DND-41 (cell line): ENCODE measurements around the gene MT1H.
A peak's percentile ranks its signal among the peaks of the same experiment; 100 is the strongest.

Source experiments
- ATAC-seq: fragments of 200-7000 bp; cut with Tn5 transposase; 3 replicates; pipeline ENCODE4 v1.9.1; 2021; ENCODE audit warnings: low read depth; ENCODE audit not compliant: insufficient read depth
- DNase-seq: peaks from one replicate; pipeline ENCODE4 v3.0.0-alpha.2; 2020
- H2AFZ ChIP-seq: 2 replicates; pipeline ENCODE4 v1.6.0; 2012; ENCODE audit warnings: low read depth, low read length
- H3K27ac ChIP-seq: 2 replicates; pipeline ENCODE4 v1.5.1; 2012; ENCODE audit warnings: low read length, inconsistent platforms
- H3K27me3 ChIP-seq: fragments of 200-600 bp; sonication (generic); 2 replicates; pipeline ENCODE4 v1.6.0; 2012; ENCODE audit warnings: low read length, mild to moderate bottlenecking, inconsistent platforms; ENCODE audit not compliant: insufficient read depth, poor library complexity
- H3K36me3 ChIP-seq: 2 replicates; pipeline ENCODE4 v1.5.1; 2012; ENCODE audit warnings: low read length, inconsistent platforms; ENCODE audit not compliant: insufficient read depth
- H3K4me1 ChIP-seq: 2 replicates; pipeline ENCODE4 v1.5.1; 2012; ENCODE audit warnings: mild to moderate bottlenecking, low read length; ENCODE audit not compliant: insufficient read depth
- H3K4me2 ChIP-seq: 2 replicates; pipeline ENCODE4 v1.6.0; 2012; ENCODE audit warnings: mild to moderate bottlenecking, moderate library complexity, low read length, inconsistent platforms; ENCODE audit not compliant: insufficient read depth
- H3K4me3 ChIP-seq, 2 experiments: fragments of 200-600 bp in 1 of 2; shearing (Covaris generic) in 1 of 2; 2 replicates each; pipeline ENCODE4 v1.5.1; 2012 to 2016; ENCODE audit warnings: inconsistent platforms in 2 of 2, low read length in 2 of 2, mild to moderate bottlenecking in 2 of 2, low read depth in 1 of 2, moderate library complexity in 1 of 2
- H3K79me2 ChIP-seq: 2 replicates; pipeline ENCODE4 v1.6.0; 2012; ENCODE audit warnings: low read length, inconsistent platforms; ENCODE audit not compliant: insufficient read depth
- H3K9ac ChIP-seq: 2 replicates; pipeline ENCODE4 v1.6.0; 2012; ENCODE audit warnings: low read depth, mild to moderate bottlenecking, inconsistent platforms, low read length, moderate library complexity
- H3K9me3 ChIP-seq: 2 replicates; pipeline ENCODE4 v1.5.1; 2012; ENCODE audit warnings: low read length, moderate library complexity, mild to moderate bottlenecking, inconsistent platforms; ENCODE audit not compliant: insufficient read depth, severe bottlenecking
- H4K20me1 ChIP-seq: 2 replicates; pipeline ENCODE4 v1.6.0; 2012; ENCODE audit warnings: low read length; ENCODE audit not compliant: insufficient read depth
- EZH2 ChIP-seq: IDR thresholded peaks from 3 replicates; pipeline ENCODE4 v1.6.1; 2012; ENCODE audit warnings: borderline replicate concordance, low read depth, mild to moderate bottlenecking, moderate library complexity, low read length, inconsistent platforms; ENCODE audit not compliant: severe bottlenecking
- TF ChIP-seq, protein P1 (sequence below): IDR thresholded peaks from 2 replicates; pipeline ENCODE4 v1.5.1; 2012; ENCODE audit warnings: borderline replicate concordance, low read length, moderate library complexity, mild to moderate bottlenecking; ENCODE audit not compliant: poor library complexity, severe bottlenecking; ENCODE audit errors: extremely low read depth

The MT1H gene

DNA sequence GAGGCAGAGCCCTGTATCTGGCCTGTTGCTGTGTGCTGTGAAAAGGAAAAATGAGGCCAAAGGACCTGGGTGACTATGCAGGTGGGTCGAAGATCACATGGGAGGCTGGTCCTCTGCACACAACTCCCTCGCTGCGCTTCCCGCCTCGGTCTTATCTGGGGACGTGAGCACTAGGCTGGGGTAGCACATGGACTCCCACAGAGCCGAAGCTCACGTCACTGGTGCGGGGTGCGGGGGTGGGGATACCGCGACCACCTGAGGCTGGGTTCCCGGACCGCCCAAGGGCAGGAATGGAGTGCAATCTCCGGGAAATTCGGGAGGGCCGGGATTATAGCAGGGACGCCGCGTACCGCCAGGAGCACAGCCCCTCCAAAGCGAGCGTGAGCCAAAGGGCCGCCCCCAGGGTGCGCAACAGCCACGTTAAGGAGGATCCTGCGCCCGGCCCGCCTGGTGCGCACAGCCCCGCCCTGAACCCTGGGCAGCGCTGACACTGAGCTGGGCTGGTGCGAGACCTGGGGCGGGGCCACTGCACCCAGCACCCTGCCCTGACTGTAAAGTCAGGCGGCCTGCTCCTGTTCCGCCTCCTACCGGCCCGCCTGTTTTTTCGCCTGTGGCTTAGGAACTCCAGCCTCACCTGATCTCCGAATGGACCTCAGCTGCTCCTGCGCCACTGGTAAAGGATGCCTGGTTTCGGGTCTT is 26.4 kb upstream of the MT1H start:
- no peak overlapping the region for H3K9ac ChIP-seq
- ATAC-seq, result peak; percentile 97

DNA sequence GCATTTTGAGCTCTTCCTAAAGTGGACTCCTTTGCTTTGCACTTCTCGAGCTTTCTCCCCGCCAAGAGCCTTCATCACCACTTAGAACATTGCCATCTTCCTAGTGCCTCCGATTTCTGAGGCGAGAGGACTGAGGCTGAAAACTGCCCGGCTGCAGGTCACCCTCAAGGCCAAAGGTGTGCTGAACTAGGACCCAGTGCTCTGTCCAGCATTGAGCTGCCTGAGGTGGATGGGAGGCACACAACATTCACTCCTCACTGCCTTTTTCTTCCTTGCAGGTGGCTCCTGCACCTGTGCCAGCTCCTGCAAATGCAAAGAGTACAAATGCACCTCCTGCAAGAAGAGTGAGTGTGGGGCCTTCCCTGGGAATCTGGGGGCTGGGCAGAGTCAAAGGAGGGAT is 25.8 kb upstream of the MT1H start:
- no peak for DNase-seq
- no peak for ATAC-seq
- Histone ChIP-seq H2AFZ (no peak overlapping the region), H3K4me2 (no peak overlapping the region), H3K79me2 (no peaks in the 10 kb centered on the region), H3K4me1 (no peaks in the 10 kb centered on the region), H4K20me1 (no peaks in the 10 kb centered on the region), H3K27me3 (peaks cover 48% of the 10 kb centered on the region), H3K9ac (no peak overlapping the region), H3K9me3 (no peaks in the 10 kb centered on the region), H3K27ac (no peak overlapping the region), H3K36me3 (no peaks in the 10 kb centered on the region), H3K4me3 (no peak overlapping the region)
- no peak for TF ChIP-seq EZH2
- TF ChIP-seq, protein P1, sequence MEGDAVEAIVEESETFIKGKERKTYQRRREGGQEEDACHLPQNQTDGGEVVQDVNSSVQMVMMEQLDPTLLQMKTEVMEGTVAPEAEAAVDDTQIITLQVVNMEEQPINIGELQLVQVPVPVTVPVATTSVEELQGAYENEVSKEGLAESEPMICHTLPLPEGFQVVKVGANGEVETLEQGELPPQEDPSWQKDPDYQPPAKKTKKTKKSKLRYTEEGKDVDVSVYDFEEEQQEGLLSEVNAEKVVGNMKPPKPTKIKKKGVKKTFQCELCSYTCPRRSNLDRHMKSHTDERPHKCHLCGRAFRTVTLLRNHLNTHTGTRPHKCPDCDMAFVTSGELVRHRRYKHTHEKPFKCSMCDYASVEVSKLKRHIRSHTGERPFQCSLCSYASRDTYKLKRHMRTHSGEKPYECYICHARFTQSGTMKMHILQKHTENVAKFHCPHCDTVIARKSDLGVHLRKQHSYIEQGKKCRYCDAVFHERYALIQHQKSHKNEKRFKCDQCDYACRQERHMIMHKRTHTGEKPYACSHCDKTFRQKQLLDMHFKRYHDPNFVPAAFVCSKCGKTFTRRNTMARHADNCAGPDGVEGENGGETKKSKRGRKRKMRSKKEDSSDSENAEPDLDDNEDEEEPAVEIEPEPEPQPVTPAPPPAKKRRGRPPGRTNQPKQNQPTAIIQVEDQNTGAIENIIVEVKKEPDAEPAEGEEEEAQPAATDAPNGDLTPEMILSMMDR, result no peak

More for the DNA sequence above, 26.4 kb upstream of the MT1H start:
- no peaks in the 10 kb centered on the region for H3K36me3 ChIP-seq
- DNase-seq, result peak; percentile 57
- peaks cover 49% of the 10 kb centered on the region for H3K27me3 ChIP-seq
- TF ChIP-seq EZH2, result peak; percentile 36
- TF ChIP-seq, protein P1, result no peak
- no peak overlapping the region for H2AFZ ChIP-seq
- H3K79me2 ChIP-seq, result no peaks in the 10 kb centered on the region
- no peak overlapping the region for H3K4me3 ChIP-seq
- H3K4me2 ChIP-seq, result no peak overlapping the region
- H3K27ac ChIP-seq, result no peak overlapping the region
- no peaks in the 10 kb centered on the region for H3K9me3 ChIP-seq
- H3K4me1 ChIP-seq, result no peaks in the 10 kb centered on the region
- H4K20me1 ChIP-seq, result no peaks in the 10 kb centered on the region

DNA sequence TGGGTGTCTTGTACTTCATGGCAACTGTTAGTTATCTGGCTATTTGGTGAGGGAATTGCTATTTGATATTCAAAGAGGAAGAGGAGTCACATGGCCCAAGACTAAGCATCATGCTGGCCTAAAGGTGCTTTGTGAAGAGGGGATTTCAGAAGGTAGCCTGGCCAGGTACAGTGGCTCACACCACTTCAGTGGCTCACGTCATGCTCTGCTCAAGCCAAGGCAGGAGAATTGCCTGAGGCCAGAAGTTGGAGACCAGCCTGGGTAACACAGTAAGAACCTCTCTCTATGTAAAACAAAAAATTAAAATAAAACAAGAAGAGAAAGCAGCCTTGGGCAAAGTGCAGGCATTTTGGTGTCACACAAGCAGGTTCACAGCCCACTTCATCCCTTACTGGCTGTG is 24.3 kb upstream of the MT1H start:
- TF ChIP-seq, protein P1, result no peak
- TF ChIP-seq EZH2, result no peak
- Histone ChIP-seq H3K9ac (no peak overlapping the region), H3K27me3 (peaks cover 47% of the 10 kb centered on the region), H3K9me3 (no peaks in the 10 kb centered on the region), H3K4me1 (no peaks in the 10 kb centered on the region), H3K4me2 (no peak overlapping the region), H3K36me3 (no peaks in the 10 kb centered on the region), H2AFZ (no peak overlapping the region), H3K79me2 (no peaks in the 10 kb centered on the region), H4K20me1 (no peaks in the 10 kb centered on the region), H3K27ac (no peak overlapping the region), H3K4me3 (no peak overlapping the region)
- DNase-seq, result no peak
- ATAC-seq, result no peak
